CD8-positive, alpha-beta memory T cell (primary cell): ENCODE results near the gene GDF15. TPM values are rescaled to one million over a fixed set of nuclear protein-coding genes. Genes with fewer than 3 reads are reported as not detected.
"Not testable (repeated sequence)": the region's sequence is repeated elsewhere in the genome, so short reads cannot be mapped to it uniquely, and the experiment has no call there.

ENCODE experiments used
- CTCF ChIA-PET: fragments of 350-600 bp; sonication (Branson Sonifier 250); formaldehyde crosslinking; loops from one replicate; lab custom pipeline; 2021; ENCODE audit warnings: antibody characterized with exemption; lab: Charles Lee
- POLR2A ChIA-PET: fragments of 350-600 bp; sonication (Branson Sonifier 250); formaldehyde crosslinking; loops from one replicate; lab custom pipeline; 2021; ENCODE audit warnings: antibody characterized with exemption; lab: Charles Lee
- DNase-seq, 5 donors: peaks; one replicate each; pipeline versions ENCODE4 v3.0.0 to v3.0.0-alpha.2; 2020 to 2022; ENCODE audit warnings: mixed read lengths in 1 of 5
- H3K27ac ChIP-seq: one replicate; pipeline ENCODE4 v1.7.0; 2013; ENCODE audit warnings: low read depth, mild to moderate bottlenecking, low read length, moderate library complexity
- H3K27me3 ChIP-seq: 2 replicates; pipeline ENCODE4 v1.7.0; 2013; ENCODE audit warnings: low read length, mild to moderate bottlenecking; ENCODE audit not compliant: insufficient read depth, poor library complexity, severe bottlenecking
- H3K36me3 ChIP-seq: 2 replicates; pipeline ENCODE4 v1.7.0; 2013; ENCODE audit warnings: mild to moderate bottlenecking, low read length, moderate library complexity; ENCODE audit not compliant: insufficient read depth
- H3K4me1 ChIP-seq: 2 replicates; pipeline ENCODE4 v1.7.0; 2013; ENCODE audit warnings: mild to moderate bottlenecking, low read length, moderate library complexity; ENCODE audit not compliant: insufficient read depth
- H3K4me3 ChIP-seq: 2 replicates; pipeline ENCODE4 v1.7.0; 2013; ENCODE audit warnings: mild to moderate bottlenecking, low read length
- H3K9me3 ChIP-seq: 2 replicates; pipeline ENCODE4 v1.7.0; 2013; ENCODE audit warnings: mild to moderate bottlenecking, low read length
- H3K27ac Mint-ChIP-seq, 8 donors: one replicate each; pipeline ENCODE4 v1.8.0; 2020 to 2021; ENCODE audit warnings: mixed read lengths in 8 of 8, mild to moderate bottlenecking in 6 of 8, inconsistent platforms in 3 of 8, moderate library complexity in 3 of 8
- H3K27me3 Mint-ChIP-seq, 2 donors: one replicate each; pipeline ENCODE4 v1.8.0; 2020 to 2021; ENCODE audit warnings: mixed read lengths in 2 of 2, mild to moderate bottlenecking in 1 of 2, moderate library complexity in 1 of 2
- H3K36me3 Mint-ChIP-seq, 3 donors: one replicate each; pipeline ENCODE4 v1.8.0; 2020 to 2021; ENCODE audit warnings: mixed read lengths in 3 of 3, inconsistent platforms in 1 of 3, mild to moderate bottlenecking in 1 of 3
- H3K4me1 Mint-ChIP-seq, 3 donors: one replicate each; pipeline ENCODE4 v1.8.0; 2020 to 2021; ENCODE audit warnings: mixed read lengths in 3 of 3, inconsistent platforms in 1 of 3, mild to moderate bottlenecking in 1 of 3
- H3K4me3 Mint-ChIP-seq, 7 donors: one replicate each; pipeline ENCODE4 v1.8.0; 2020 to 2021; ENCODE audit warnings: mixed read lengths in 7 of 7, mild to moderate bottlenecking in 6 of 7, moderate library complexity in 4 of 7, inconsistent platforms in 2 of 7
- H3K9me3 Mint-ChIP-seq, 5 donors: one replicate each; pipeline ENCODE4 v1.8.0; 2020 to 2022; ENCODE audit warnings: mixed read lengths in 5 of 5, mild to moderate bottlenecking in 3 of 5, moderate library complexity in 2 of 5, inconsistent platforms in 1 of 5
- polyA plus RNA-seq: library from polyadenylated mRNA; unstranded; fragments of 300-500 nt; fragmentation: Illumina TruSeq; gene quantifications from one replicate; pipeline ENCODE4 v1.2.3, GENCODE V29; 2021
- total RNA-seq, 2 experiments: library from RNA; stranded (reverse); gene quantifications; one replicate each; pipeline ENCODE4 v1.2.3, GENCODE V29; 2021

Gene GDF15
- total and polyA plus RNA-seq, 3 experiments from 2014 or later = 0.28 to 0.29 TPM; not detected in 1

DNA sequence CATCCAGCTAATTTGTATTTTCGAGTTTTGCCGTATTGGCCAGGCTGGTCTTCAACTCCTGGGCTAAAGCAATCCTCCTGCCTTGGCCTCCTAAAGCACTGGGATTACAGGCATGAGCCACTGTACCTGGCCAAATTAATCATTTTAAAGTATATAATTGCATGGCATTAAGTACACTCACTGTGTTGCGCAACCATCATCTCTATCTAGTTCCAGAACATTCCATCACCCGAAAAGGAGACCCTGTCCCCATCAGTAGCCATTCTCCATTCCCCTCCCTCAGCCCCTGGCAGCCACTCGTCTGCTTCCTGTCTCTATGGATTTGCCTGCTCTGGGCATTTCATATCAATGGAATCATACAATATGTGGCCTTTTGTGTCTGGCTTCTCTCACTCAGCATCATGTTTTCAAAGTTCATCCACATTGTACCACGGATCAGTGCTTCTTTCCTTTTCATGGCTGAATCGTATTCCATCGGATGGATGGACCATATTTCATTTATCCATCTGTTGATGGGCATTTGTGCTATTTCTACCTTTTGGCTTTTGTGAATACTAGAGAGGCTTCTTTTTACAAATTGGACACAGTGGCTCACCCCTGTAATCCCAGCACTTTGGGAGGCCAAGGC, 32.5 kb upstream of the GDF15 start:
- H3K27ac Mint-ChIP-seq = peak overlapping the region in 1 of 8 donors; percentile 63
- H3K4me3 ChIP-seq = no peak overlapping the region
- H3K9me3 ChIP-seq = no peaks in the 10 kb centered on the region
- H3K27me3 ChIP-seq = no peaks in the 10 kb centered on the region
- no peak overlapping the region for H3K4me3 Mint-ChIP-seq
- peaks cover 10 to 63% (median 14%) of the 10 kb centered on the region in 3 donors for H3K36me3 Mint-ChIP-seq
- H3K9me3 Mint-ChIP-seq = peaks cover 0 to 4% (median 0%) of the 10 kb centered on the region in 5 donors
- H3K4me1 ChIP-seq = no peaks in the 10 kb centered on the region
- peaks cover 19% of the 10 kb centered on the region for H3K36me3 ChIP-seq
- POLR2A ChIA-PET = no interaction called here
- H3K27ac ChIP-seq = no peak overlapping the region
- DNase-seq = no peak
- peaks cover 0 to 3% (median 0%) of the 10 kb centered on the region in 3 donors for H3K4me1 Mint-ChIP-seq
- CTCF ChIA-PET = no interaction called here
- H3K27me3 Mint-ChIP-seq = no peaks in the 10 kb centered on the region

DNA sequence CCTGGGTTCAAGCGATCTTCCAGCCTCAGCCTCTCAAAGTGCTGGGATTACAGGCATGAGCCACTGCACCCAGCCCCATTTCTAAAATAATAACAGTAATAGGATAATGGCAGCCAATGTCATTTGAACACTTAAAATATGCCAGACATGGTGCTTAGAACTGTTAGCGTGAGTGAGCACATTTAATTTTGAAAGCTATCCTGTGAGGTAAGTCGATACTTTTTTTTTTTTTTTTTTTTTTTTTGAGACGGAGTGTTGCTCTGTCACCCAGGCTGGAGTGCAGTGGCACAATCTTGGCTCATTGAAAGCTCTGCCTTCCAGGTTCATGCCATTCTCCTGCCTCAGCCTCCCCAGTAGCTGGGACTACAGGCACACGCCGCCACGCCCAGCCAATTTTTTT, 31.2 kb upstream of the GDF15 start:
- H3K4me3 Mint-ChIP-seq, H3K27me3 Mint-ChIP-seq, H3K27me3 ChIP-seq, H3K4me3 ChIP-seq, H3K27ac Mint-ChIP-seq, H3K9me3 ChIP-seq, DNase-seq, POLR2A ChIA-PET, H3K4me1 ChIP-seq, H3K9me3 Mint-ChIP-seq, H3K27ac ChIP-seq, H3K4me1 Mint-ChIP-seq: not testable (repeated sequence)
- CTCF ChIA-PET = interaction anchor here (1.2 kb wide), 1 partner anchor 9 kb away, joined by 3 read pairs; no protein-coding TSS in a partner anchor
- H3K36me3 ChIP-seq = peaks cover 19% of the 10 kb centered on the region
- peaks cover 15 to 69% (median 16%) of the 10 kb centered on the region in 3 donors for H3K36me3 Mint-ChIP-seq

DNA sequence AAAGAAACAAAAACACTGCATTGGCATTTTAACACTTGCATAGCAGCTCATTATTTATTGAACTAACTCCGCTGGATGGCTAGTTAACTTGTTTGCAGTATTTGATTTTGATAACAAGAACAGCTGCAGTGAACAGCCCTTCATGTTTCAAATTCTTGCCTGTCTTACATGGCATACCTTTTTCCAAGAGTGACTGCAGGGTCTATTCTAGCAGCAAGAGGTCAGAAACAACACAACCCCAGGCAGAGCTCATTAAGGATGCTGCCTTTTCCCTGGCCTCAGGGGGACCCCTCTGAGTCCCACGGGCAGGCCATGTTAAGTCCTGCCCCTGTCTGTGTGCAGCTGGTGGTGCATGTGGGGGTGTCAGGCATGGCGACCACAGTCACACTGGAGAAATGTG, 28.9 kb upstream of the GDF15 start:
- POLR2A ChIA-PET = no interaction called here
- Histone ChIP-seq H3K27ac (no peak overlapping the region), H3K36me3 (peaks cover 19% of the 10 kb centered on the region), H3K4me3 (no peak overlapping the region), H3K27me3 (no peaks in the 10 kb centered on the region), H3K9me3 (no peaks in the 10 kb centered on the region), H3K4me1 (no peaks in the 10 kb centered on the region)
- H3K4me1 Mint-ChIP-seq = no peaks in the 10 kb centered on the region
- CTCF ChIA-PET = interaction anchor here (1.2 to 2.1 kb wide), 2 partner anchors 32 to 53 kb away, joined by 3 to 11 read pairs; no protein-coding TSS in a partner anchor
- H3K27ac Mint-ChIP-seq = peak overlapping the region in 1 of 8 donors; percentile 33
- H3K9me3 Mint-ChIP-seq = peaks cover 0 to 4% (median 0%) of the 10 kb centered on the region in 5 donors
- no peak overlapping the region for H3K4me3 Mint-ChIP-seq
- DNase-seq = no peak
- peaks cover 0 to 1% of the 10 kb centered on the region in 2 donors for H3K27me3 Mint-ChIP-seq
- H3K36me3 Mint-ChIP-seq = peaks cover 14 to 67% (median 17%) of the 10 kb centered on the region in 3 donors

DNA sequence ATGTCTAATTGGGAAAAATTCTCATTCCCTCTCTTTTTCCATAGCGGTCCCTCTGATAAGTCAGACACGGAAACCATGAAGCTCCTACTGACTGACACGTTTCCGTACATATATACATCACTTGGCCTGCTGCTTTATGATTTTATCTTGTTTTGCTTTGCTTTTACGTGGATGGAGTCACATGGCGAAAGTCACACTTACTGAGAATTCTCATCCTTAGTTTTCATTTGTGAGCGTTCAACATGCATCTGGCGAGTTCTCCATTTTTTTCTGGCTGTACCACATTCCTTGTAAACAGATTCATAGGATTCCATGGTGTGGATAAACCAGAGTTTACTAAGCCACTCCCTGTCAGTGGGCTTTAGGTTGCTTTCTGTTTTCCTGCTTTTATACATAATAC, 24.3 kb upstream of the GDF15 start:
- ChIA-PET CTCF (interaction anchor here (1.0 to 1.3 kb wide), 2 partner anchors 27 to 82 kb away, joined by 3 to 4 read pairs; no protein-coding TSS in a partner anchor), POLR2A (no interaction called here)
- H3K9me3 ChIP-seq = no peaks in the 10 kb centered on the region
- H3K27me3 ChIP-seq = no peaks in the 10 kb centered on the region
- Mint-ChIP-seq H3K36me3 (peaks cover 15 to 78% (median 21%) of the 10 kb centered on the region in 3 donors), H3K27me3 (peaks cover 0 to 1% of the 10 kb centered on the region in 2 donors), H3K4me1 (no peaks in the 10 kb centered on the region), H3K9me3 (peaks cover 0 to 4% (median 0%) of the 10 kb centered on the region in 5 donors), H3K4me3 (no peak overlapping the region), H3K27ac (no peak overlapping the region)
- no peak for DNase-seq
- peaks cover 12% of the 10 kb centered on the region for H3K36me3 ChIP-seq
- H3K27ac ChIP-seq = no peak overlapping the region
- H3K4me3 ChIP-seq = no peak overlapping the region
- no peaks in the 10 kb centered on the region for H3K4me1 ChIP-seq

DNA sequence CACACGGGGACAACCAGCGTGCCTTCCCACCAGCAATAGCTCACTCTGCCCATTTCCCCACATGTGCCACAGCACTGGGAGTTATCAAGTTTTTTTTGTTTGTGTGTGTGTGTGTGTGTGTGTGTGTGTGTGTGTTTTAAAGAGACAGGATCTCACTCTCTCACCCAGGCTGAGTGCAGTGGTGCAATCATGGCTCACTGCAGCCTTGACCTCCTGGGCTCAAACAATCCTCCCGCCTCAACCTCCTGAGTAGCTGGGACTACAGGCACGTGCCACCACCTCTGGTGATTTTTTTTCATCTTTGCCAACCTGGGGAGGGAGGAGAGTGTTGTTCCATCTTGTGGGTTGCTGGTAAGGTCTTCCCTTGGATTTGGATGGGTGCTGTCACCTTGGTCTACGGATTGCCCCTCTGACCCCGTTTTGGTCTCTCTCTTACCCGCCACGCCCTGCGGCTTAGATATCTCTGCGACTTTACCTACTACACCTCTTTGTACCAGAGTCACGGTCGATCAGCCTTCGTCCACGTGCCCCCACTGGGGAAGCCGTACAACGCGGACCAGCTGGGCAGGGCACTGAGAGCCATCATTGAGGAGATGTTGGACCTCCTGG, 22.9 kb upstream of the GDF15 start:
- no peaks in the 10 kb centered on the region for H3K4me1 Mint-ChIP-seq
- CTCF ChIA-PET = interaction anchor here (0.8 to 1.5 kb wide), 3 partner anchors 8 to 84 kb away, joined by 3 to 4 read pairs (median 3); no protein-coding TSS in a partner anchor
- POLR2A ChIA-PET = no interaction called here

DNA sequence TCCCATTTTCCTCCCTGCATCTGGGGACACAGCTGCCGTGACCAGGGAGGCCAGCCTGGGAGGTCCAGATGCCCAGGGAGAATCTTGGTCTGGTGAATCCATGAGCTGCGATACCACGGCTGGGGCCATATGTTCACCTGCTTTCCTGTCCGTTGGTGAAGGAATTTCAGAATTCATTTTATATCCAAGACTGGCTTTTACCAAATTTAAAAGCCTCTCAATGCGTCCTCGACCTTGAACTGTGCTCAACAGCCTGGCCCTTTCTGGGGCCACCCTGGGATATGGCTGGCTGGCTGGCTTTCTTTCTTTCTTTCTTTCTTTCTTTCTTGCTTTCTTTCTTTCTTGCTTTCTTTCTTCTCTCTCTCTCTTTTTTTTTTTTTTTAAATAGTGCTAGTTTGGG, 22.2 kb upstream of the GDF15 start:
- Histone ChIP-seq H3K4me3 (no peak overlapping the region), H3K27me3 (no peaks in the 10 kb centered on the region), H3K36me3 (no peaks in the 10 kb centered on the region), H3K27ac (peak overlapping the region; percentile 67), H3K9me3 (no peaks in the 10 kb centered on the region), H3K4me1 (no peaks in the 10 kb centered on the region)
- Mint-ChIP-seq H3K9me3 (no peaks in the 10 kb centered on the region), H3K36me3 (peaks cover 13 to 66% (median 15%) of the 10 kb centered on the region in 3 donors), H3K4me3 (no peak overlapping the region), H3K4me1 (no peaks in the 10 kb centered on the region), H3K27ac (peak overlapping the region in 1 of 8 donors; percentile 50), H3K27me3 (peaks cover 0 to 1% of the 10 kb centered on the region in 2 donors)
- POLR2A ChIA-PET = no interaction called here
- CTCF ChIA-PET = interaction anchor here (0.8 kb wide), 1 partner anchor 9 kb away, joined by 3 read pairs; no protein-coding TSS in a partner anchor
- DNase-seq = no peak

More for the DNA sequence above, 22.9 kb upstream of the GDF15 start:
- Mint-ChIP-seq H3K36me3 (peaks cover 14 to 71% (median 15%) of the 10 kb centered on the region in 3 donors), H3K27me3 (peaks cover 0 to 1% of the 10 kb centered on the region in 2 donors), H3K4me3 (no peak overlapping the region), H3K9me3 (no peaks in the 10 kb centered on the region), H3K27ac (no peak overlapping the region)
- no peak overlapping the region for H3K4me3 ChIP-seq
- no peaks in the 10 kb centered on the region for H3K4me1 ChIP-seq
- H3K9me3 ChIP-seq = no peaks in the 10 kb centered on the region
- no peaks in the 10 kb centered on the region for H3K27me3 ChIP-seq
- no peak for DNase-seq
- H3K36me3 ChIP-seq = no peaks in the 10 kb centered on the region
- peak overlapping the region; percentile 67 for H3K27ac ChIP-seq

DNA sequence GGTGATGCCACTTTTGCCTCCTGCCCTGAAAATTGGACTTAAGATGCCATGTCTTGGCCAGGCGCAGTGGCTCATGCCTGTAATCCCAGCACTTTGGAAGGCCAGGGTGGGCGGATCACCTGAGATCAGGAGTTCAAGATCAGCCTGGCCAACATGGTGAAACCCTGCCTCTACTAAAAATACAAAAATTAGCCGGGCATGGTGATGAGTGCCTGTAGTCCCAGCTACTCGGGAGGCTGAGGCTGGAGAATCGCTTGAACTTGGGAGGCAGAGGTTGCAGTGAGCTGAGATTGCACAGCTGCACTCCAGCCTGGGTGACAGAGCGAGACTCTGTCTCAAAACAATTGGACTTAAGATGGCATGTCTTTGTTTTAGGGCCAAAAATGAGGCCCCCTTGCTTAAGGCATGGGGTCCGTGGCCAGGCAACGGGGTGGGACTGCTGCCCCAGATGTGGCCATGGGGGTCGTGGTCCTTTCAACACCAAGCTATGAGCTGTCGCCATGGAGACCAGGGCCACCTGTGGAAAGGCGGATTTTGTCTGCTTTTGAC, 21.6 kb upstream of the GDF15 start:
- POLR2A ChIA-PET = interaction anchor here (1.1 kb wide), 1 partner anchor 9 kb away, joined by 3 read pairs; no protein-coding TSS in a partner anchor
- H3K9me3 Mint-ChIP-seq, H3K27me3 Mint-ChIP-seq, H3K4me1 Mint-ChIP-seq, H3K4me3 Mint-ChIP-seq, H3K36me3 ChIP-seq, H3K9me3 ChIP-seq, H3K4me3 ChIP-seq, DNase-seq, H3K4me1 ChIP-seq, H3K27ac Mint-ChIP-seq, H3K27me3 ChIP-seq: not testable (repeated sequence)
- CTCF ChIA-PET = interaction anchor here (1.0 kb wide), 1 partner anchor 24 kb away, joined by 4 read pairs; no protein-coding TSS in a partner anchor
- peak overlapping the region; percentile 67 for H3K27ac ChIP-seq
- peaks cover 10 to 60% (median 15%) of the 10 kb centered on the region in 3 donors for H3K36me3 Mint-ChIP-seq
